Activated CD4-positive, alpha-beta T cell treated with anti-CD3 and anti-CD28 coated beads, Interleukin-2, amount 10 ng/mL, durations not matched to agents 7 days and 5 days (primary cell): ENCODE data around the gene PGA5. TPM values are rescaled to one million over a fixed set of nuclear protein-coding genes. Genes with fewer than 3 reads are reported as not detected.

Experiments
- CTCF ChIA-PET: fragments of 350-600 bp; sonication (Branson Sonifier 250); formaldehyde crosslinking; loops from one replicate; lab custom pipeline; 2021; ENCODE audit warnings: antibody characterized with exemption; lab: Charles Lee
- POLR2A ChIA-PET: fragments of 350-600 bp; sonication (Branson Sonifier 250); formaldehyde crosslinking; loops from one replicate; lab custom pipeline; 2021; ENCODE audit warnings: antibody characterized with exemption; lab: Charles Lee
- DNase-seq: peaks from one replicate; pipeline ENCODE4 v3.0.0-alpha.2; 2020
- H3K27ac Mint-ChIP-seq: one replicate; pipeline ENCODE4 v1.8.0; 2021; ENCODE audit warnings: mild to moderate bottlenecking, moderate library complexity, mixed read lengths
- H3K27me3 Mint-ChIP-seq: one replicate; pipeline ENCODE4 v1.8.0; 2021; ENCODE audit warnings: mixed read lengths
- H3K36me3 Mint-ChIP-seq: one replicate; pipeline ENCODE4 v1.8.0; 2021; ENCODE audit warnings: low read depth, mixed read lengths
- H3K4me1 Mint-ChIP-seq: one replicate; pipeline ENCODE4 v1.8.0; 2021; ENCODE audit warnings: mixed read lengths
- H3K4me3 Mint-ChIP-seq: one replicate; pipeline ENCODE4 v1.8.0; 2021; ENCODE audit warnings: mild to moderate bottlenecking, moderate library complexity, mixed read lengths
- H3K9me3 Mint-ChIP-seq: one replicate; pipeline ENCODE4 v1.8.0; 2021; ENCODE audit warnings: mixed read lengths
- total RNA-seq, 2 experiments: library from RNA; stranded (reverse); gene quantifications; one replicate each; pipeline ENCODE4 v1.2.3, GENCODE V29; 2021

The PGA5 gene
- total RNA-seq, 2 experiments from 2014 or later = not detected

DNA sequence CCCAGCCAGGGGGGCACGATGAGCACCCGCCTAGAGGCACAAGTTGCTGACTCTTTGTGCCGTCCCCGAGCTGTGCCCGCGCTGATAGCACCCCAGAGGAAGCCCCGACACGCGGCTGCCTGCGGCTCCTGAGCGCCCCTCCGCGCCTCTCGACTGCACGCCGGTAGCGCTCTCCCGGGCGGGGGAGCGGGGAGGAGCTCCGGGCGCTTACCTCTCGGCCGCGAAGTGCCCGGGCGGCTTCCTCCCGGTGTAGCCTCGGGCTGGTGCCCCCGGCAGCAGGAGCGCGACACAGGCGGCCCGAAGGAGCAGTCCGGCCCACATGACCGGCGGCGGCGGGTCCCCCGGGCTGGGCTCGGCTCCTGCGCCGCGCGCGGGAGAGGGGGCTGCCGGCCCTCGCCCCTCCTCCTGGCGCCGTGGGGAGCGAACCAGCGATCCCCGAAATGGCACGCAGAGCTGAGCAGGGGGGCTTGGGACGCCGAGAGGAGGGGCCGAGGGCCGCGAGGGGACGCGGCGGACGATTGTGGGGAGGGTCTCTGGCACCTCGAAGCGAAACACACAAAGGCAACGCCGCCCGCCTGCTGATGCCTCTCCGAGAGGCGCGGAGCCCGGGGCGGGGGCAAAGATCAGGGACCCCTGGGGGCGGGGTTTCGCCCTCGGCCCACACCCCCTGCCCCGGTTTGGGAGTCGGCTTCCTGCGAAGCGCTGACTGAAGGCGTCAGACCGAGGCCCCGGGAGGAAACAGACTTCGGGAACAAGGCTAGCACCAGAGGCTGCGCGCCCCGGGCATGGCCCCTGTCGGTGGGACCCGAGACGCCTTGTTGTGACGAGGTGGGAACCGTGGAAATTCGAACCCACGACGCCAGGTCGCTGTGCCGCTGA lies 54.0 kb downstream of the PGA5 start, which contains the start of gene VWCE:
TSS of gene VWCE (minus strand) at position 600 of the 879 bp plus-strand sequence. CDS start at position 321, 279 bp downstream.
- peak; percentile 70 for DNase-seq
- Mint-ChIP-seq H3K4me3 (peak within 1 kb of the TSS; percentile 70), H3K27me3 (peaks cover 14% of the 10 kb centered on the region), H3K36me3 (peaks cover 23% of the 10 kb centered on the region), H3K4me1 (peaks cover 37% of the 10 kb centered on the region), H3K27ac (no peak within 1 kb of the TSS), H3K9me3 (no peaks in the 10 kb centered on the region)
- CTCF ChIA-PET = interaction anchor here (0.6 to 2.0 kb wide), 5 partner anchors 13 to 323 kb away, joined by 3 to 8 read pairs (median 4); partner anchors contain the start of gene CD6
- POLR2A ChIA-PET = no interaction called here

DNA sequence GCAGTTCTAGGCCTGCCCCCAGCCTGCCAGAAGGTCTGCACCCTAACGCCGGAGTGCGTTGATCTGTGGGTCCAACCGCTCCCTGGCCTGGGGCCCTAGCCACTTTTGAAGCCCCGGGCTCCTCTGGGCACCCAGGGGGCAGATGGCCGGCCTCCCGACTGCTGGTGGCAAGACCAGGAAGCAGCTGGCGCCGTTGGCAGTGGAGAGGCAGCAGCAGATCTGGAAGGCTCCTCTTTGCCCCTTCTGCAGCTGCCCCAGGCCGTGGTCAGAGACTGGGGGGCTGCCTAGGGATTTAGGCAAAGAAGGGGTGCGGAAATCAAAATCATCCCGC lies 54.6 kb downstream of the PGA5 start:
- DNase-seq = no peak
- H3K9me3 Mint-ChIP-seq = no peaks in the 10 kb centered on the region
- H3K4me3 Mint-ChIP-seq = peak overlapping the region; percentile 50
- ChIA-PET CTCF (interaction anchor here (2.0 kb wide), 1 partner anchor 18 kb away, joined by 8 read pairs; no protein-coding TSS in a partner anchor), POLR2A (no interaction called here)
- H3K27me3 Mint-ChIP-seq = peaks cover 14% of the 10 kb centered on the region
- H3K27ac Mint-ChIP-seq = no peak overlapping the region
- H3K36me3 Mint-ChIP-seq = peaks cover 29% of the 10 kb centered on the region
- H3K4me1 Mint-ChIP-seq = peaks cover 39% of the 10 kb centered on the region

DNA sequence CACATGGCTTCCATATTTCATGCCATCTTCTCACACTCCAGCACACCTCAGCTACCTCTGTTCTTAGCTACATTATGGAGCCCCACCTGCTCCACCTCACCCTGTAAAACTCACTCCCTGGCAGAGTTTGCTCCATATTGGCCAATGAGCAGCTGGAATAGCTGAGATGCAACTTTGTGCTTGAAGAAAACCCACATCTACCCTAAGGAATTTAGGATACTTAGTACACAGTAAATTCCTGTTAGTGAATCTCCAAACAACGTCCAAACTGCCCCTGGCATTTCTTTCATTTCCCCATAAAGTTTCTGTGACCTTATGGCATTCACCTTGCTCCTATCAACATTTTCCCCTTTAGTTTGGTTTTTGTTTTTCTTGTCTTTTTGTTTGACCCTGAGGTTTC lies 56.4 kb downstream of the PGA5 start:
- peaks cover 46% of the 10 kb centered on the region for H3K36me3 Mint-ChIP-seq
- ChIA-PET POLR2A (no interaction called here), CTCF (interaction anchor here (1.9 kb wide), 1 partner anchor 39 kb away, joined by 5 read pairs; no protein-coding TSS in a partner anchor)
- H3K4me1 Mint-ChIP-seq = peaks cover 39% of the 10 kb centered on the region
- no peaks in the 10 kb centered on the region for H3K9me3 Mint-ChIP-seq
- peaks cover 12% of the 10 kb centered on the region for H3K27me3 Mint-ChIP-seq
- DNase-seq = no peak
- H3K4me3 Mint-ChIP-seq = no peak overlapping the region
- H3K27ac Mint-ChIP-seq = no peak overlapping the region

DNA sequence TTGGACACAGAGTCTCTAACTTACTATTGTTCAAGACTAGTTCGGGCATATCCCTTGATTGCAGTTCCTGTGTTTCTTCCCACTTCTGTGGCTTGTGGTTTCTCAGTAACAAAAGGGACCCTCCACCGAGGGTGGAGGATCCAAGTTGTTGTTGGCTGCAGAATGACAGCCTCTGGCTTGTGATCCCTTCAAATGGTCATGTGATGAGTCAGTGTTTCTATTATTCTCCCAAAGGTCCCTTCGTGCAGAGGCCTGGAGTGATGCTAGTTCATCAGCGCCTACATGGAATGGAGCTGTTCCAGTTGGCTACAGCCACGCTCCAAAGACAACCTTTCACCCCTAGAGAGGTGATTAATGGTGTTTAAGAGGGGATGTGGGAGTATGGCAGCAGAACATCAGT lies 56.8 kb downstream of the PGA5 start:
- H3K4me1 Mint-ChIP-seq = peaks cover 39% of the 10 kb centered on the region
- H3K27ac Mint-ChIP-seq = no peak overlapping the region
- peaks cover 8% of the 10 kb centered on the region for H3K27me3 Mint-ChIP-seq
- DNase-seq = no peak
- ChIA-PET CTCF (interaction anchor here (1.3 to 1.9 kb wide), 2 partner anchors 9 to 39 kb away, joined by 3 to 5 read pairs; no protein-coding TSS in a partner anchor), POLR2A (no interaction called here)
- peaks cover 48% of the 10 kb centered on the region for H3K36me3 Mint-ChIP-seq
- H3K9me3 Mint-ChIP-seq = no peaks in the 10 kb centered on the region
- no peak overlapping the region for H3K4me3 Mint-ChIP-seq

DNA sequence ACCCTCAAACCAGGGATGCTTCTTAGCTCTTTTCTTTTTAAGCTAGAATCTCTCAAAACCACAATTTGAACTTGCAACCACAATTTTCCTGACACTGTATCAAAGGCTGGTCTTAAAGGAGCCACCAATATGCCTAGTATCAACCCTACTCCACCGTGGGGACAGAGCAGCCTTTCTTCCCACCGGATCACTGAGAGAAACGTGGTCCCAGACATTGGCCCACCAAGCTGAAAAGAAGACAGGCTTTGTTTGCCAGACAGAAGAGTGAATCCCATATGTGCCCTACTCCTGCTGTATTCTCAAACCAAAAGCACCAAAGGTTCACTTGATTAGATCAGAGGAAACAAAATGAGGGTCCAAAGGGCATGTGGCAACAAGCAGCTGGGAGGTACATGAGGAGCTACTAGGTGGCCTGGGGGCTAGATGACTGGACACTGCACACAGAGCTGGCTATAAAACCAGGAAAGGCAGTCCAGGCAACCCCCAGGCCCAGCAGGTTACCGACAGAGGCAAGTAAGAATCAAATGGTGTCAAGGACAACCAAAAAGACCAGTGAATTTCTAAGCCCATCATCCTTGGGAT lies 57.8 kb downstream of the PGA5 start:
- ChIA-PET POLR2A (no interaction called here), CTCF (interaction anchor here (1.0 to 1.9 kb wide), 4 partner anchors 8 to 38 kb away, joined by 3 to 5 read pairs (median 3); no protein-coding TSS in a partner anchor)
- Mint-ChIP-seq H3K4me1 (peaks cover 33% of the 10 kb centered on the region), H3K9me3 (no peaks in the 10 kb centered on the region), H3K27ac (no peak overlapping the region), H3K36me3 (peaks cover 52% of the 10 kb centered on the region), H3K4me3 (no peak overlapping the region), H3K27me3 (peaks cover 2% of the 10 kb centered on the region)
- no peak for DNase-seq

Other genes starting within 250 kb of the PGA5 start
- 100 to 1,000 TPM; 379 to 405 TPM for gene CD5, start 138.7 kb upstream of the PGA5 start, total RNA-seq
- 1 to 10 TPM; 5.5 to 5.8 TPM for gene VPS37C, start 79.7 kb upstream of the PGA5 start, total RNA-seq
- gene PGA3, start 37.7 kb upstream of the PGA5 start, total RNA-seq = not detected
- gene PGA4, start 18.8 kb upstream of the PGA5 start, total RNA-seq = not detected
- 1 to 10 TPM; 1.6 to 1.7 TPM for gene VWCE, start 54.1 kb downstream of the PGA5 start, total RNA-seq
- gene DDB1, start 91.9 kb downstream of the PGA5 start, total RNA-seq = 100 to 1,000 TPM; 207 to 222 TPM
- 10 to 100 TPM; 40.0 to 46.9 TPM for gene TKFC, start 92.1 kb downstream of the PGA5 start, total RNA-seq
- 10 to 100 TPM; 49.4 to 59.6 TPM for gene CYB561A3, start 120.7 kb downstream of the PGA5 start, total RNA-seq
- 10 to 100 TPM; 52.0 to 60.4 TPM for gene TMEM138, start 121.2 kb downstream of the PGA5 start, total RNA-seq
- gene TMEM216, start 151.4 kb downstream of the PGA5 start, total RNA-seq = 1 to 10 TPM; 3.7 to 6.3 TPM
- gene CPSF7, start 188.8 kb downstream of the PGA5 start, total RNA-seq = 100 to 1,000 TPM; 106 to 133 TPM
- gene SDHAF2, start 188.9 kb downstream of the PGA5 start, total RNA-seq = 10 to 100 TPM; 42.4 to 48.3 TPM